Central memory CD8-positive, alpha-beta T cell (primary cell): ENCODE data around the gene DPP6.
"Not testable (repeated sequence)": the region's sequence is repeated elsewhere in the genome, so short reads cannot be mapped to it uniquely, and the experiment has no call there.

Source experiments
- ATAC-seq: fragments of 150-1000 bp; cut with Tn5 transposase; replicated peaks from 2 replicates; pipeline ENCODE4 v1.10.0; 2022; ENCODE audit warnings: mild to moderate bottlenecking, moderate FRiP score, moderate number of reproducible peaks; ENCODE audit not compliant: poor library complexity, severe bottlenecking; ENCODE audit errors: extremely low read depth
- DNase-seq, 2 donors: peaks; one replicate each; pipeline ENCODE4 v3.0.0; 2021; ENCODE audit warnings: low spot score in 2 of 2
- H3K27ac Mint-ChIP-seq: one replicate; pipeline ENCODE4 v1.8.0; 2022; ENCODE audit warnings: low read depth, mild to moderate bottlenecking, moderate library complexity, mixed read lengths
- H3K27me3 Mint-ChIP-seq: one replicate; pipeline ENCODE4 v1.8.0; 2022; ENCODE audit warnings: mixed read lengths
- H3K36me3 Mint-ChIP-seq: one replicate; pipeline ENCODE4 v1.8.0; 2022; ENCODE audit warnings: mild to moderate bottlenecking, moderate library complexity, mixed read lengths; ENCODE audit not compliant: insufficient read depth
- H3K4me1 Mint-ChIP-seq: one replicate; pipeline ENCODE4 v1.8.0; 2022; ENCODE audit warnings: mixed read lengths
- H3K4me3 Mint-ChIP-seq: one replicate; pipeline ENCODE4 v1.8.0; 2022; ENCODE audit warnings: mild to moderate bottlenecking, moderate library complexity, mixed read lengths
- H3K9me3 Mint-ChIP-seq: one replicate; pipeline ENCODE4 v1.8.0; 2022; ENCODE audit warnings: mixed read lengths

Gene DPP6

GRCh38 chr7:154052530-154053252, 493 bp downstream of the DPP6 start:
- not testable (repeated sequence) for H3K36me3 Mint-ChIP-seq, DNase-seq, H3K27ac Mint-ChIP-seq, ATAC-seq, H3K4me1 Mint-ChIP-seq, H3K4me3 Mint-ChIP-seq, H3K27me3 Mint-ChIP-seq, H3K9me3 Mint-ChIP-seq

- H3K9me3 Mint-ChIP-seq, H3K4me1 Mint-ChIP-seq, DNase-seq, H3K27me3 Mint-ChIP-seq, H3K4me3 Mint-ChIP-seq, H3K36me3 Mint-ChIP-seq, H3K27ac Mint-ChIP-seq, ATAC-seq: not testable (repeated sequence)
Observed at GRCh38 chr7:154053466-154054312, 1.5 kb downstream of the DPP6 start.

GRCh38 chr7:154054664-154055063, 2.5 kb downstream of the DPP6 start:
- not testable (repeated sequence) for H3K27me3 Mint-ChIP-seq, H3K9me3 Mint-ChIP-seq, ATAC-seq, H3K4me1 Mint-ChIP-seq, H3K4me3 Mint-ChIP-seq, H3K27ac Mint-ChIP-seq, DNase-seq, H3K36me3 Mint-ChIP-seq

GRCh38 chr7:154055491-154056106, 3.4 kb downstream of the DPP6 start:
- H3K27me3 Mint-ChIP-seq, H3K4me1 Mint-ChIP-seq, H3K4me3 Mint-ChIP-seq, ATAC-seq, H3K36me3 Mint-ChIP-seq, H3K27ac Mint-ChIP-seq, DNase-seq, H3K9me3 Mint-ChIP-seq: not testable (repeated sequence)

GRCh38 chr7:154058783-154059182, 6.6 kb downstream of the DPP6 start:
- ATAC-seq, H3K4me3 Mint-ChIP-seq, H3K27ac Mint-ChIP-seq, H3K36me3 Mint-ChIP-seq, H3K27me3 Mint-ChIP-seq, H3K9me3 Mint-ChIP-seq, DNase-seq, H3K4me1 Mint-ChIP-seq: not testable (repeated sequence)

GRCh38 chr7:154060551-154060950, 8.4 kb downstream of the DPP6 start:
- not testable (repeated sequence) for H3K36me3 Mint-ChIP-seq, H3K4me1 Mint-ChIP-seq, ATAC-seq, H3K27me3 Mint-ChIP-seq, DNase-seq, H3K4me3 Mint-ChIP-seq, H3K9me3 Mint-ChIP-seq, H3K27ac Mint-ChIP-seq

GRCh38 chr7:154071833-154072232, 19.6 kb downstream of the DPP6 start:
- not testable (repeated sequence) for H3K4me3 Mint-ChIP-seq

GRCh38 chr7:154072395-154073181, 20.4 kb downstream of the DPP6 start:
- H3K9me3 Mint-ChIP-seq, H3K4me3 Mint-ChIP-seq, H3K27me3 Mint-ChIP-seq, H3K27ac Mint-ChIP-seq, ATAC-seq, H3K36me3 Mint-ChIP-seq, DNase-seq, H3K4me1 Mint-ChIP-seq: not testable (repeated sequence)

More at GRCh38 chr7:154071833-154072232, 19.6 kb downstream of the DPP6 start:
- not testable (repeated sequence) for H3K27me3 Mint-ChIP-seq, H3K27ac Mint-ChIP-seq, DNase-seq, H3K4me1 Mint-ChIP-seq, H3K36me3 Mint-ChIP-seq, H3K9me3 Mint-ChIP-seq, ATAC-seq

GRCh38 chr7:154078523-154078922, 26.3 kb downstream of the DPP6 start:
- not testable (repeated sequence) for H3K9me3 Mint-ChIP-seq, H3K4me1 Mint-ChIP-seq, ATAC-seq, H3K27me3 Mint-ChIP-seq, H3K4me3 Mint-ChIP-seq, H3K36me3 Mint-ChIP-seq, DNase-seq, H3K27ac Mint-ChIP-seq

GRCh38 chr7:154080249-154080648, 28.1 kb downstream of the DPP6 start:
- H3K9me3 Mint-ChIP-seq, H3K27me3 Mint-ChIP-seq, H3K4me1 Mint-ChIP-seq, H3K27ac Mint-ChIP-seq, DNase-seq, H3K36me3 Mint-ChIP-seq, H3K4me3 Mint-ChIP-seq, ATAC-seq: not testable (repeated sequence)

- not testable (repeated sequence) for H3K4me3 Mint-ChIP-seq
Observed at GRCh38 chr7:154087037-154087725, 35.0 kb downstream of the DPP6 start.

GRCh38 chr7:154092093-154092492, 39.9 kb downstream of the DPP6 start:
- not testable (repeated sequence) for ATAC-seq, H3K4me3 Mint-ChIP-seq, H3K27ac Mint-ChIP-seq, H3K36me3 Mint-ChIP-seq, H3K9me3 Mint-ChIP-seq, H3K4me1 Mint-ChIP-seq, DNase-seq, H3K27me3 Mint-ChIP-seq

More at GRCh38 chr7:154087037-154087725, 35.0 kb downstream of the DPP6 start:
- H3K36me3 Mint-ChIP-seq, H3K27ac Mint-ChIP-seq, H3K4me1 Mint-ChIP-seq, ATAC-seq, H3K27me3 Mint-ChIP-seq, DNase-seq, H3K9me3 Mint-ChIP-seq: not testable (repeated sequence)
